Gastroesophageal sphincter (tissue), 3 donors: Measurements from ENCODE around the gene DCTN3.

Experiments
- CTCF ChIP-seq, 4 experiments: fragments of 200-600 bp in 2 of 4; fragments of 450-650 bp in 2 of 4; sonication (generic) in 1 of 4; IDR thresholded peaks; one replicate each; pipeline ENCODE4 v1.5.1; 2017 to 2019; ENCODE audit warnings: antibody characterized with exemption in 4 of 4, mild to moderate bottlenecking in 2 of 4, moderate library complexity in 2 of 4
- POLR2A ChIP-seq, 2 donors: fragments of 450-650 bp; IDR thresholded peaks; one replicate each; pipeline ENCODE4 v1.6.1; 2017; ENCODE audit warnings: antibody characterized with exemption in 2 of 2, mild to moderate bottlenecking in 2 of 2, moderate library complexity in 1 of 2
- POLR2AphosphoS5 ChIP-seq: sonication (generic); formaldehyde crosslinking; IDR thresholded peaks from one replicate; pipeline ENCODE4 v1.6.1; 2017; ENCODE audit warnings: antibody characterized with exemption

GRCh38 chr9:34637356-34638137 lies 17.3 kb upstream of the DCTN3 start, which contains the start of gene SIGMAR1:
- peak in 3 of 4 experiments; percentile 18 to 23 (median 22) for TF ChIP-seq CTCF (IDR thresholded peaks at IDR 0.05)
- peak; percentile 78 to 85 for TF ChIP-seq POLR2A (IDR thresholded peaks at IDR 0.05)
- TF ChIP-seq POLR2AphosphoS5: peak; percentile 77
